Measurements from ENCODE around the gene RBBP8NL. TPM values are rescaled to one million over a fixed set of nuclear protein-coding genes. Genes with fewer than 3 reads are reported as not detected.

The RBBP8NL gene
- total and polyA plus RNA-seq, 3 experiments from 2014 or later: not detected

GRCh38 chr20:62401331-62401779 is 26.0 kb downstream of the RBBP8NL start:
- Histone ChIP-seq H3K27ac (ENCODE audit: low read depth, low read length) (no peak overlapping the region), H3K4me1 (ENCODE audit: insufficient read depth, low read length) (peaks cover 12% of the 10 kb centered on the region), H3K27me3 (ENCODE audit: insufficient read depth, low read length, poor library complexity, severe bottlenecking) (no peaks in the 10 kb centered on the region), H3K36me3 (ENCODE audit: insufficient read depth, low read length) (no peaks in the 10 kb centered on the region), H3K9me3 (ENCODE audit: low read length) (no peaks in the 10 kb centered on the region), H3K4me3 (ENCODE audit: low read length) (no peak overlapping the region)
- POLR2A ChIA-PET: no interaction called here
- H3K4me1 Mint-ChIP-seq: peaks cover 15 to 26% (median 16%) of the 10 kb centered on the region in 3 donors
- no peaks in the 10 kb centered on the region for H3K27me3 Mint-ChIP-seq
- H3K4me3 Mint-ChIP-seq: no peak overlapping the region
- peaks cover 0 to 9% (median 3%) of the 10 kb centered on the region in 3 donors for H3K36me3 Mint-ChIP-seq
- no peak for DNase-seq
- no peaks in the 10 kb centered on the region for H3K9me3 Mint-ChIP-seq
- CTCF ChIA-PET: no interaction called here
- H3K27ac Mint-ChIP-seq: no peak overlapping the region

- Histone ChIP-seq H3K4me1 (ENCODE audit: insufficient read depth, low read length) (peaks cover 4% of the 10 kb centered on the region), H3K9me3 (ENCODE audit: low read length) (no peaks in the 10 kb centered on the region), H3K36me3 (ENCODE audit: insufficient read depth, low read length) (no peaks in the 10 kb centered on the region), H3K4me3 (ENCODE audit: low read length) (no peak overlapping the region), H3K27me3 (ENCODE audit: insufficient read depth, low read length, poor library complexity, severe bottlenecking) (no peaks in the 10 kb centered on the region), H3K27ac (ENCODE audit: low read depth, low read length) (no peak overlapping the region)
- H3K27ac Mint-ChIP-seq: no peak overlapping the region
- ChIA-PET POLR2A (no interaction called here), CTCF (interaction anchor here (1.5 kb wide), 1 partner anchor 18 kb away, joined by 4 read pairs; no protein-coding TSS in a partner anchor)
- peaks cover 0 to 9% (median 3%) of the 10 kb centered on the region in 3 donors for H3K36me3 Mint-ChIP-seq
- peaks cover 9 to 18% (median 10%) of the 10 kb centered on the region in 3 donors for H3K4me1 Mint-ChIP-seq
- H3K4me3 Mint-ChIP-seq: peak overlapping the region in 1 of 7 donors; percentile 38
- H3K27me3 Mint-ChIP-seq: no peaks in the 10 kb centered on the region
- no peak for DNase-seq
- no peaks in the 10 kb centered on the region for H3K9me3 Mint-ChIP-seq
These were observed 26.8 kb downstream of the RBBP8NL start for GRCh38 chr20:62400541-62400940.

GRCh38 chr20:62400021-62400420 is 27.3 kb downstream of the RBBP8NL start:
- Histone ChIP-seq H3K4me1 (ENCODE audit: insufficient read depth, low read length) (no peaks in the 10 kb centered on the region), H3K4me3 (ENCODE audit: low read length) (no peak overlapping the region), H3K9me3 (ENCODE audit: low read length) (no peaks in the 10 kb centered on the region), H3K27ac (ENCODE audit: low read depth, low read length) (no peak overlapping the region), H3K36me3 (ENCODE audit: insufficient read depth, low read length) (no peaks in the 10 kb centered on the region), H3K27me3 (ENCODE audit: insufficient read depth, low read length, poor library complexity, severe bottlenecking) (no peaks in the 10 kb centered on the region)
- H3K4me1 Mint-ChIP-seq: peaks cover 4 to 13% (median 6%) of the 10 kb centered on the region in 3 donors
- ChIA-PET CTCF (interaction anchor here (1.5 kb wide), 1 partner anchor 17 kb away, joined by 4 read pairs; no protein-coding TSS in a partner anchor), POLR2A (no interaction called here)
- no peaks in the 10 kb centered on the region for H3K27me3 Mint-ChIP-seq
- no peak overlapping the region for H3K4me3 Mint-ChIP-seq
- no peak overlapping the region for H3K27ac Mint-ChIP-seq
- no peak for DNase-seq
- peaks cover 0 to 12% (median 3%) of the 10 kb centered on the region in 3 donors for H3K36me3 Mint-ChIP-seq
- no peaks in the 10 kb centered on the region for H3K9me3 Mint-ChIP-seq

DNA sequence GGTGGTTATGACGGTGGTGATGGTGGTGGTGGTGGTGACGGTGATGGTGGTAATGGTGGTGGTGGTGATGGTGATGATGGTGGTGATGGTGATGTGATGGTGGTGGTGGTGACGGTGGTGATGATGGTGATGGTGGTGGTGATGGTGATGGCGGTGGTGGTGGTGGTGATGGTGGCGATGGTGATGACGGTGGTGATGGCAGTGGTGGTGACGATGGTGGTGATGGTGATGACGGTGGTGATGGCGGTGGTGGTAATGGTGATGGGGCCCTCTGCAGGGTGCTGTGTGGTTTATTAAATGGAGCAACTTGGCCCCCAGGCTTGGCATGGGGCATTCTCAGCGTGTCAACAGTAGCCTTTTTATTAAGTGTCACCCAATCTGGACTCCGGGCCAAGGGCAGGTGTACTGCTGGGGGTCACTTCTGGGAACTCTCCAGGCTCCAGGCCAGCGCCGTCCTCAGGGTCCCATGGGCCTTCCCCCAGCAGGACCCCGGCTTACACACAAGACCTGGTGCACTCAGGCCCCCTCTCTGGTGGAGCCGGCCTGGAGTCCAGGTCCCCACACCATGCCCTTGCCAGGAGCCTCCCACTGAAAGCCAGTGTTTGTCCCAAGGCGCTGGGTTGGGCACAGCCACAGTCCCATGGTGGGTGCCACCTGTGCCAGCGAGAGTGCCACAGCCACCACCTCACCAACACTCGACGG is 29.1 kb downstream of the RBBP8NL start:
- H3K9me3 ChIP-seq (ENCODE audit: low read length): no peaks in the 10 kb centered on the region
- Mint-ChIP-seq H3K36me3 (peaks cover 0 to 22% (median 3%) of the 10 kb centered on the region in 3 donors), H3K4me1 (peaks cover 0 to 3% (median 2%) of the 10 kb centered on the region in 3 donors), H3K27ac (peak overlapping the region in 1 of 8 donors; percentile 23), H3K4me3 (no peak overlapping the region), H3K27me3 (no peaks in the 10 kb centered on the region), H3K9me3 (no peaks in the 10 kb centered on the region)
- no peaks in the 10 kb centered on the region for H3K27me3 ChIP-seq (ENCODE audit: insufficient read depth, low read length, poor library complexity, severe bottlenecking)
- no peak overlapping the region for H3K4me3 ChIP-seq (ENCODE audit: low read length)
- H3K36me3 ChIP-seq (ENCODE audit: insufficient read depth, low read length): no peaks in the 10 kb centered on the region
- ChIA-PET POLR2A (no interaction called here), CTCF (no interaction called here)
- no peaks in the 10 kb centered on the region for H3K4me1 ChIP-seq (ENCODE audit: insufficient read depth, low read length)
- no peak overlapping the region for H3K27ac ChIP-seq (ENCODE audit: low read depth, low read length)
- DNase-seq: no peak

GRCh38 chr20:62396367-62397239 is 30.7 kb downstream of the RBBP8NL start:
- Histone ChIP-seq H3K9me3 (ENCODE audit: low read length) (no peaks in the 10 kb centered on the region), H3K4me3 (ENCODE audit: low read length) (no peak overlapping the region), H3K27ac (ENCODE audit: low read depth, low read length) (no peak overlapping the region), H3K27me3 (ENCODE audit: insufficient read depth, low read length, poor library complexity, severe bottlenecking) (no peaks in the 10 kb centered on the region), H3K36me3 (ENCODE audit: insufficient read depth, low read length) (no peaks in the 10 kb centered on the region), H3K4me1 (ENCODE audit: insufficient read depth, low read length) (no peaks in the 10 kb centered on the region)
- Mint-ChIP-seq H3K27ac (no peak overlapping the region), H3K9me3 (no peaks in the 10 kb centered on the region), H3K4me1 (no peaks in the 10 kb centered on the region), H3K4me3 (peak overlapping the region in 1 of 7 donors; percentile 8), H3K27me3 (no peaks in the 10 kb centered on the region), H3K36me3 (peaks cover 0 to 31% (median 3%) of the 10 kb centered on the region in 3 donors)
- ChIA-PET POLR2A (no interaction called here), CTCF (interaction anchor here (1.1 kb wide), 1 partner anchor 14 kb away, joined by 3 read pairs; no protein-coding TSS in a partner anchor)
- no peak for DNase-seq

DNA sequence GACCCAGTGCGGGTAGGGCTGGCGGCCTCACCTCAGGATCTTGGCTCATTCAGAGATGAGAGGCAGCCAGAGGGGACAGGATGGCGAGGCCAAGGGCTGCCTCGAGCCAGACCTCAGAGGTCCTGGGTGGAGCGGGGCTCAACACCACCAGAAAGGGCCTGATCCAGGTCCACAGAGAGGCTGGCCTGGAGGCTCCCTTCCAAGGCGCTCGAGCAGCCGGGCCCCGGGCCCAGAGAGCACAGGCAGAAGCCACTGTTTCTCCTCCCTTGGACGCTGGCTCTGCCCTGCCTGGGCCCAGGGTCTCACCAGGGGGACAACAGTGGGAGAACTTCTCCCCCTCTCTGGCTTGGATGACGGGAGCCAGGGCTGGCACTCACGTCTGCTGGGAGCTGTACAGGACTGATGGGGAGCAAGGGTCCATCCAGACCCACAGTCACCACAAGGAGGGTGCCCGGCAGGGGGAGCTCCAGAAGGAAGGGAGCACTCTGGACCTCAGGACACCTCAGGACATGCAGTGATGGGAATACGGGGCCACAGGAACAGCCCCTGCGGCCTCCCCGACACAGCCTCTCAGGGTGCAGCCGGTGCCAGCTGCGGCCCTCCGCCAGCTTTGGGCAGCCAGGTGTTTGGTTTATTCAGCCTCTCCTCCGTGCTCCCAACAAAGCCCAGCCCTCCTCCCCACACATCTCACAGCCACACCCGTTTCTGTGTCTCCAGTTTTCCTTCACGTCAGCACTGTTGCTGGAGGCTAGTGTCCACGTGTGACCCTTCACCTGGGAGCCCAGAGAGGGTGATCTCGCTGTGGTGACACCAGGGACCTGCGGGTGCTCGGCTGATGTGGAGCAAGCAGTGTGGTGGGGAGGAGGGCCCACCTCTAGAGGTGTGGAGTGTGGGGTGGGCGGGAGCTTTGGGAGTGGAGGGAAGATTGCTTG is 31.8 kb downstream of the RBBP8NL start:
- Histone ChIP-seq H3K27ac (ENCODE audit: low read depth, low read length) (no peak overlapping the region), H3K36me3 (ENCODE audit: insufficient read depth, low read length) (no peaks in the 10 kb centered on the region), H3K4me3 (ENCODE audit: low read length) (no peak overlapping the region), H3K9me3 (ENCODE audit: low read length) (no peaks in the 10 kb centered on the region), H3K4me1 (ENCODE audit: insufficient read depth, low read length) (no peaks in the 10 kb centered on the region), H3K27me3 (ENCODE audit: insufficient read depth, low read length, poor library complexity, severe bottlenecking) (no peaks in the 10 kb centered on the region)
- POLR2A ChIA-PET: no interaction called here
- CTCF ChIA-PET: no interaction called here
- Mint-ChIP-seq H3K36me3 (peaks cover 0 to 33% (median 4%) of the 10 kb centered on the region in 3 donors), H3K9me3 (no peaks in the 10 kb centered on the region), H3K4me1 (no peaks in the 10 kb centered on the region), H3K27ac (no peak overlapping the region), H3K4me3 (no peak overlapping the region), H3K27me3 (no peaks in the 10 kb centered on the region)
- DNase-seq: no peak

DNA sequence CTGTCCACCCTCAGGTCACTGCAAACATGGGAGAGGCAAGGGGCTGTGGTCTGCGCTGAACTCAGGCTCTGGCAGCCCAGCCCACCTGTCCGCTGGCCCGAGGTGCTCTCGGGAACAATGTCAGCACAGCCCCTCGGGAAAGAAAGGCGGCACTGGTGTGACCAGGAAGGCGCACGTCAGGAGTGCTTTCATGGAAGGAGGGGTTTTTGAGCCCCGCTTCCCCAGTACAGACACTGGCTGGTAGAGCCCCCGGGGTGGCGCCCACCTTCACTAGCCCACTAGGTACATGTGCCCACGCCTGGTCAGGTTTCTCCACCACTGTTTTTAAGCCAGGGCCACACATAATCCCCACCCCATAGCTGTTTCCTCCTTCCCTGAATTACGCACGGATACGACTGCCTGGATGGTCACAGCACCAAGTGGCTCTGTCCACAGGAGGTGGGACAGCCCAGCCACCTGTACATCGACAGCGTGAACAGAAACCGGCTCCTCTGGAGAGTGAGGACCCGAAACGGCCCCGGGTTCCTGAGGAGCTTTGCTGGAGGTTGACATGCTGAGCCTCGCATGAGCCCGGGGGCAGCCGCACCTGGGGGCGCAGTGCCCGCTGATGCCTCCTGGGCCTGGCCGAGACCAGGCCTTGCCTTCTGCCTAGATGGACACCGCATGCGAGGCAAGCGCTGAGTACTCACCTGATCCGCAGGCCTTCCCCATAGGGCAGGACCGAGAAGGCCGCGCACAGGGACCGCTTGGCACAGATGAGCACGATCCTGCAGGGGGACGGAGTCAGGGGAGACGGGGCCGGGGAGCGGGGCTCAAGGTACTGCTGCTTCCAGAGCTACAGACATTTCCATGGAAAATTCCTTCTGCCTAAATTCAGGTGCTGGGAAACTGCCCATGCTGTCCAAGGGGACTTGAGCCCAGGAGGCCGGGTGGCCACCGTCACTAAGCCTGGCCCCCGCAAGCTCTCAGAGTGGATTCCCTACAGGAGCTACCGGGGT is 32.8 kb downstream of the RBBP8NL start:
- Mint-ChIP-seq H3K9me3 (no peaks in the 10 kb centered on the region), H3K27me3 (no peaks in the 10 kb centered on the region), H3K4me1 (peaks cover 0 to 5% (median 0%) of the 10 kb centered on the region in 3 donors), H3K4me3 (no peak overlapping the region), H3K27ac (peak overlapping the region in 1 of 8 donors; percentile 38), H3K36me3 (peaks cover 0 to 43% (median 8%) of the 10 kb centered on the region in 3 donors)
- Histone ChIP-seq H3K4me3 (ENCODE audit: low read length) (no peak overlapping the region), H3K4me1 (ENCODE audit: insufficient read depth, low read length) (no peaks in the 10 kb centered on the region), H3K36me3 (ENCODE audit: insufficient read depth, low read length) (no peaks in the 10 kb centered on the region), H3K9me3 (ENCODE audit: low read length) (no peaks in the 10 kb centered on the region), H3K27ac (ENCODE audit: low read depth, low read length) (no peak overlapping the region), H3K27me3 (ENCODE audit: insufficient read depth, low read length, poor library complexity, severe bottlenecking) (no peaks in the 10 kb centered on the region)
- POLR2A ChIA-PET: no interaction called here
- no peak for DNase-seq
- CTCF ChIA-PET: interaction anchor here (1.4 kb wide), 1 partner anchor 12 kb away, joined by 5 read pairs; no protein-coding TSS in a partner anchor
